ENCODE results near the gene TMEM258. TPM values are rescaled to one million over a fixed set of nuclear protein-coding genes. Genes with fewer than 3 reads are reported as not detected.
A peak's percentile ranks its signal among the peaks of the same experiment; 100 is the strongest.

The TMEM258 gene
- total and polyA plus RNA-seq, 8 donors, result 69.8 to 171 (median 94.4) TPM

GRCh38 chr11:61815790-61816735, 23.7 kb upstream of the TMEM258 start:
- intact Hi-C loops (cut with DNase I), result no loop called here
- FAIRE-seq, result no peak
- DNase-seq, result peak; percentile 47 to 85 (median 59)
- Histone ChIP-seq H3K4me3 (peak overlapping the region; percentile 44 to 75 (median 54)), H3K27me3 (no peaks in the 10 kb centered on the region), H3K9me3 (no peaks in the 10 kb centered on the region), H3K4me1 (peaks cover 0 to 6% (median 3%) of the 10 kb centered on the region in 3 donors), H3K36me3 (no peaks in the 10 kb centered on the region), H3K27ac (peak overlapping the region; percentile 69 to 94 (median 78))
- peak; percentile 36 to 51 (median 36) for ATAC-seq
- 1% methylated on average over 62 to 69 of the region's 69 CpGs for WGBS, 2 donors
- TF ChIP-seq, protein P1, sequence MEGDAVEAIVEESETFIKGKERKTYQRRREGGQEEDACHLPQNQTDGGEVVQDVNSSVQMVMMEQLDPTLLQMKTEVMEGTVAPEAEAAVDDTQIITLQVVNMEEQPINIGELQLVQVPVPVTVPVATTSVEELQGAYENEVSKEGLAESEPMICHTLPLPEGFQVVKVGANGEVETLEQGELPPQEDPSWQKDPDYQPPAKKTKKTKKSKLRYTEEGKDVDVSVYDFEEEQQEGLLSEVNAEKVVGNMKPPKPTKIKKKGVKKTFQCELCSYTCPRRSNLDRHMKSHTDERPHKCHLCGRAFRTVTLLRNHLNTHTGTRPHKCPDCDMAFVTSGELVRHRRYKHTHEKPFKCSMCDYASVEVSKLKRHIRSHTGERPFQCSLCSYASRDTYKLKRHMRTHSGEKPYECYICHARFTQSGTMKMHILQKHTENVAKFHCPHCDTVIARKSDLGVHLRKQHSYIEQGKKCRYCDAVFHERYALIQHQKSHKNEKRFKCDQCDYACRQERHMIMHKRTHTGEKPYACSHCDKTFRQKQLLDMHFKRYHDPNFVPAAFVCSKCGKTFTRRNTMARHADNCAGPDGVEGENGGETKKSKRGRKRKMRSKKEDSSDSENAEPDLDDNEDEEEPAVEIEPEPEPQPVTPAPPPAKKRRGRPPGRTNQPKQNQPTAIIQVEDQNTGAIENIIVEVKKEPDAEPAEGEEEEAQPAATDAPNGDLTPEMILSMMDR (IDR thresholded peaks at IDR 0.05), result no peak

DNA sequence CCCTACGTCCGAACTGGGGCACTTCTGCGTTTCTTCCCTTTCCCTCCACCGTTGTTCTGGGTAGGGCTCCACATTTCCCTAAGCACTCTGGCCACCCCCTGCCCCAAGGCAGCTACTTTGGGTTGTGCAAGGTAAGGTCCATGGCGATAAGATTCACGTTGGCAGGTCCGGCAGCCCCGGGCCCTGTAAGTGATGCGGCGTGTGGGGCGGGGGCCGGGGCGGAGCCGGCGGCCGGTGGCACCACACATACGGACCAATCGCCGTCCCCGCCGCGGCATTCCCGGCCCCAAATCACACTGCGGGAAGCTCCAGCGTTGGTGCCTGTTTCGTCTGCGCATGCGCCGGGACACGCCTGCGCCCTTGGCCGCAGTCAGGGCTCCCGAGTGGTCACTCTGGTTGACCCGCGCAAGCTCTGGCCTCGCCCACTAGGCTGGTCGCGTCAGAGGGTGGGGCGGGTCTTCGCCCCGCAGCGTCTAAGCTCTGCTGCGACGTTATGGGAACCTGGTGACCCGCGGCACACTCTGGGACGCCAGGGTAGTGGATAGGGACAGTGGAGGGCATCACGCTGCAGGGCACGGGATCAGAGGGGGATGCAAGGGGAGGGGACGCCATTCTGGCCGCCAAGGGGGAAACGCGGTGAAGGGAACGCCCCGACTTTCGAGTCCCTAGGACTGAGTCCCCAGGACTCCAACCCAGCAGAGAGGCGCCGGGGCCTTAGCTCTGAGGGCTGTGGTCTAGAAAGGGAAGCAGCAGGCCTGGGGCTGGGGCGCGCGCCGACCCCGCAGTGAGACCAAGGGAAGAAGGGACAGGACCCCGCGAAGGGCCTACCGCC, 22.8 kb upstream of the TMEM258 start:
- H3K27ac ChIP-seq, result peak overlapping the region; percentile 69 to 94 (median 78)
- H3K9me3 ChIP-seq, result no peaks in the 10 kb centered on the region
- intact Hi-C loops (cut with DNase I), result no loop called here
- H3K36me3 ChIP-seq, result no peaks in the 10 kb centered on the region
- ATAC-seq (peak; percentile 73 to 93 (median 87)), DNase-seq (peak; percentile 88 to 97 (median 92)), FAIRE-seq (no peak)
- 2 to 3% methylated on average over 62 to 66 of the region's 66 CpGs for WGBS, 2 donors
- H3K4me1 ChIP-seq, result peaks cover 0 to 6% (median 3%) of the 10 kb centered on the region in 3 donors
- no peaks in the 10 kb centered on the region for H3K27me3 ChIP-seq
- TF ChIP-seq, protein P1 (IDR thresholded peaks at IDR 0.05), result no peak
- H3K4me3 ChIP-seq, result peak overlapping the region; percentile 44 to 75 (median 54)

GRCh38 chr11:61814247-61814957, 22.0 kb upstream of the TMEM258 start:
- intact Hi-C loops (cut with DNase I), result no loop called here
- Histone ChIP-seq H3K4me3 (peak overlapping the region in 2 of 4 donors; percentile 44 to 75), H3K27ac (peak overlapping the region in 3 of 4 donors; percentile 72 to 94 (median 85)), H3K27me3 (no peaks in the 10 kb centered on the region), H3K4me1 (peaks cover 0 to 6% (median 3%) of the 10 kb centered on the region in 3 donors), H3K9me3 (no peaks in the 10 kb centered on the region), H3K36me3 (no peaks in the 10 kb centered on the region)
- WGBS, 2 donors, result 79 to 81% methylated on average over 16 of the region's 16 CpGs
- DNase-seq, result peak in 2 of 6 donors; percentile 35 to 44
- FAIRE-seq, result no peak
- TF ChIP-seq, protein P1 (IDR thresholded peaks at IDR 0.05), result no peak
- ATAC-seq, result peak in 1 of 4 donors; percentile 0

DNA sequence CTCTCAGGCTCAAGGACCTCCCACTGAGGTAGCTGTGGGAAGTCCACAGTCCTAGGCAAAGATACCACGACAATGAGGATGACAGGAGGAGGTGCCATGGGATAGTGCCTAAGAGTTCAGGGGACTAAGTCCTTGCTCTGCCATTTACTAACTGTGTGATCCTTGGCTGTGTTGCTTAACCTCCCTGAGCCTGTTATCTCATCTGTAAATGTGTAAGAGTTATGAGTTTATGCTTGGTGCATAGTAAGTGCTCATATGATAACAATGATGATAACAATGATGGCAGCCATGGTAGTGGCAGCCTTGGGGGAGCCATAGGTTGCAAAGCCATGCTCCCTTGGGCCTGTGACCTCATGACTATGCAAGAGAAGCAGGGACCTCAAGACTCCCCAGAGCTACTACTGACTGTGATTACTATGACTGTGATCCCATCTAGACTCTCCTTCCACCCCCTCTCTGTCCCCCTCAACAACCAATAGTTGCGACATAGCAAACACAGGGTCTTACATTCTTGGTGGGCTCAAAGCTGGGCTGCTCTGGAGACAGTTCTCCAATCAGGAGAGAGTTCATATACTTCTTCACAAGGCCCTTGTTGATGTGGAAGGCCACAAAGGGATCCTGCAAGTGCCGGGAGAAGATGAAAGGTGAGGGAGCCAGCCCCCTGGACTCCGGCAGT, 20.5 kb upstream of the TMEM258 start:
- no peak overlapping the region for H3K4me3 ChIP-seq
- ATAC-seq (no peak), FAIRE-seq (no peak), DNase-seq (no peak)
- intact Hi-C loops (cut with DNase I), result no loop called here
- 91 to 92% methylated on average over 4 of the region's 4 CpGs for WGBS, 2 donors
- TF ChIP-seq, protein P1 (IDR thresholded peaks at IDR 0.05), result no peak
- H3K27me3 ChIP-seq, result no peaks in the 10 kb centered on the region
- peaks cover 0 to 6% (median 3%) of the 10 kb centered on the region in 3 donors for H3K4me1 ChIP-seq
- no peaks in the 10 kb centered on the region for H3K9me3 ChIP-seq
- no peaks in the 10 kb centered on the region for H3K36me3 ChIP-seq
- no peak overlapping the region for H3K27ac ChIP-seq

Measured in pancreas (tissue), 10 donors.